Pancreas (tissue), 10 donors: ENCODE data around the gene ARVCF. TPM values are rescaled to one million over a fixed set of nuclear protein-coding genes. Genes with fewer than 3 reads are reported as not detected.
A peak's percentile ranks its signal among the peaks of the same experiment; 100 is the strongest.

Source experiments
- ATAC-seq, 4 donors: fragments of 200-7000 bp; cut with Tn5 transposase; one replicate each; pipeline versions ENCODE4 v1.8.0 to v1.9.1; 2020; ENCODE audit warnings: mild to moderate bottlenecking in 4 of 4, moderate library complexity in 4 of 4
- DNase-seq, 6 donors: peaks; one replicate each; pipeline ENCODE4 v3.0.0-alpha.2; 2020
- FAIRE-seq: peaks from 2 replicates; lab custom pipeline; 2012; peaks lifted over from hg19 to GRCh38; lab: Jason Lieb, UNC
- H3K27ac ChIP-seq, 4 donors: fragments of 200-600 bp; sonication (generic); 1 replicate in 3 of 4; 2 replicates in 1 of 4; pipeline versions ENCODE4 v1.5.0 to v1.8.0; 2020
- H3K27me3 ChIP-seq, 4 donors: fragments of 200-600 bp; one replicate each; pipeline ENCODE4 v1.8.0; 2021
- H3K36me3 ChIP-seq, 3 donors: fragments of 200-600 bp; sonication (generic) in 1 of 3; one replicate each; pipeline versions ENCODE4 v1.5.0 to v1.8.0; 2020 to 2021
- H3K4me1 ChIP-seq, 3 donors: fragments of 200-600 bp; one replicate each; pipeline ENCODE4 v1.8.0; 2021
- H3K4me3 ChIP-seq, 4 donors: fragments of 200-600 bp; sonication (generic) in 2 of 4; one replicate each; pipeline versions ENCODE4 v1.5.0 to v1.8.0; 2020 to 2021
- H3K9me3 ChIP-seq, 4 donors: fragments of 200-600 bp; one replicate each; pipeline ENCODE4 v1.8.0; 2021
- CTCF ChIP-seq, 4 donors: fragments of 200-600 bp; sonication (generic) in 3 of 4; IDR thresholded peaks; one replicate each; pipeline versions ENCODE4 v1.5.0 to v1.8.0; 2021; ENCODE audit warnings: antibody characterized with exemption in 4 of 4
- WGBS, 2 donors: extraction: QIAGEN DNeasy Blood & Tissue Kit; methylation state at CpG; one replicate each; pipeline ENCODE4 v1.1.7; 2013; 5-methylcytosine and 5-hydroxymethylcytosine counted together
- intact Hi-C, 3 donors: fragments of 100-400 bp; cut with DNase I; formaldehyde crosslinking; loops; one replicate each; pipeline versions ENCODE4 v1.11.1 to v1.14.2; 2022
- polyA plus RNA-seq, 2 donors: library from polyadenylated mRNA; stranded (reverse); fragments of 200-250 nt; gene quantifications; one replicate each; pipeline ENCODE4 v1.2.3, GENCODE V29; 2013
- total RNA-seq, 6 donors: library from RNA; stranded (reverse); fragmentation: NEBNext Ultra II Directional in 4 of 6; extraction: Animal tissue kit (Norgen Biotek cat#: 25700) in 4 of 6; gene quantifications; one replicate each; pipeline versions ENCODE4 v1.2.1 to v1.2.4, GENCODE V29; 2021 to 2023
- donor health status: healthy with polysubstance abuse.
- donor health status: DM: no; HTN: no; CAD: no; lungs with moderate emphysema.
- donor health status: DM: no; HTN: no; CAD: no.
- donor health status: control.
- donor health status: control.
- donor health status: Bipolar disorder and iron deficiency.
- donor health status: DM: yes; HTN: yes; CAD: no.
- donor health status: DM: no; HTN: no; CAD: no.
- donor health status: DM: no; HTN: no; CAD: no.
- donor health status: DM: yes; HTN: yes; CAD: no.

Gene ARVCF
- total and polyA plus RNA-seq, 8 donors = 5.0 to 57.8 (median 13.0) TPM

- intact Hi-C loops = no loop called here
- TF ChIP-seq CTCF (IDR thresholded peaks at IDR 0.05) = no peak
- Histone ChIP-seq H3K27ac (no peak overlapping the region), H3K27me3 (no peaks in the 10 kb centered on the region), H3K4me1 (peaks cover 9 to 15% (median 13%) of the 10 kb centered on the region in 3 donors), H3K4me3 (no peak overlapping the region), H3K36me3 (no peaks in the 10 kb centered on the region), H3K9me3 (no peaks in the 10 kb centered on the region)
- FAIRE-seq (no peak), ATAC-seq (no peak), DNase-seq (no peak)
- WGBS, 2 donors = 90 to 91% methylated on average over 10 of the region's 10 CpGs
These were observed 19.5 kb upstream of the ARVCF start for GRCh38 chr22:20036084-20036482.

DNA sequence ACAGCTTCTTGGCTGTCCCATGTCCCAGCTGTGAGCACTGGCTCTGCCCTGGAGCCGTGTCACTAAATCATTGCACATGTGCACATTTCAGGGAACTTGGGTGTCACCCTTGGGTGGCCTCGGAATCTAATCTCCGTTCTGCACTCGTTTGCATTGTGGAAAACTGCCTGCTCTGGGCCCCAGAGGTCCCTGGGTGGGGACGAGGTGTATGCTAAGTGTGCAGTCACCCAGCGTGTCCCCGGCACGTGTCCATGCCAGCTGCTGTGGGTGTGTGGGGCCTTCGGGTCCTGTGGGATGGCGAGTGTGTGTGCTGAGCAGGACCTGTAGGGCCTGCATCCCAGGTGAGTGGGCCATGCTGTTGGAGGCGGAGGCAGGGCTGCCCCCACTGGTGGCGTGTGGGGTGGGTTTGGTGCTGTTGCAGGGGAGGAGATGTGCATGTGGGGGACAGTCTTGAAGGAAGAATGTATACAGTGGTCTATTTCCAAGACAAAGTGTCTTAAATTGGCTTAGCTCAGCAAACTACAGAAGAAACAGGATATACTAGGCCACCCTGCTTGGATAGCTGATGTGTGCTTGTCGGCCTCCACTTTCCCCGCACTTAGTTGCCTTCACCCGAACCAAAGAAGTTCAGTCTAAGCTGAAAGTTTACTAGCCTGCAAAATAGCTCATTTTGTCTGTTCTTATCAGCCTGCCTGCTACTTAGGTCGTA lies 18.9 kb upstream of the ARVCF start:
- Histone ChIP-seq H3K27ac (no peak overlapping the region), H3K36me3 (no peaks in the 10 kb centered on the region), H3K27me3 (no peaks in the 10 kb centered on the region), H3K4me3 (no peak overlapping the region), H3K9me3 (no peaks in the 10 kb centered on the region), H3K4me1 (peaks cover 9 to 15% (median 13%) of the 10 kb centered on the region in 3 donors)
- intact Hi-C loops = no loop called here
- FAIRE-seq (no peak), ATAC-seq (no peak), DNase-seq (peak in 1 of 6 donors; percentile 46)
- TF ChIP-seq CTCF (IDR thresholded peaks at IDR 0.05) = no peak
- 81 to 85% methylated on average over 16 of the region's 16 CpGs for WGBS, 2 donors

DNA sequence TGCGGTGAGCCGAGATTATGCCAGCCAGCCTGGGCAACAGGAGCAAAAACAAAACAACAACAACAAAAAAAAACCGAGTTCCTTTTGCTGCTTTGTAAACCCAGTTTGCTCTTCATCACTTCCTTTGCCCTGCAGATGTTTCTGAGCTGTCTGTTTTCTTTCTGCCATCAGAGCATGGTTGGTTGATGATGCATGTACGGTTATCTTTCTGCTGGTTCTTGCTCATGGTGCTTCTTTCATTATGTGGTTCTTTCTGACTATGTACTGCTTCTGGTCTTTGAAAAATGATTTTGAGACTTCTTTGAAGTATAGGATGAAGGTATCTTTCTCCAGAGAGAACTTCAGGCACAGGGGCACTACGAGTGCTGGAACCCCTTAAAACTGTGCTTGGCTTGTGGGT lies 17.5 kb upstream of the ARVCF start:
- FAIRE-seq (no peak), DNase-seq (no peak), ATAC-seq (no peak)
- H3K4me3 ChIP-seq = no peak overlapping the region
- no peak for TF ChIP-seq CTCF (IDR thresholded peaks at IDR 0.05)
- no peaks in the 10 kb centered on the region for H3K9me3 ChIP-seq
- intact Hi-C loops = no loop called here
- WGBS, 2 donors = 74 to 88% methylated on average over 5 of the region's 5 CpGs
- H3K36me3 ChIP-seq = no peaks in the 10 kb centered on the region
- H3K4me1 ChIP-seq = peaks cover 9 to 15% (median 13%) of the 10 kb centered on the region in 3 donors
- no peaks in the 10 kb centered on the region for H3K27me3 ChIP-seq
- no peak overlapping the region for H3K27ac ChIP-seq

GRCh38 chr22:20033045-20033706 lies 16.6 kb upstream of the ARVCF start:
- peaks cover 9 to 15% (median 13%) of the 10 kb centered on the region in 3 donors for H3K4me1 ChIP-seq
- H3K4me3 ChIP-seq = no peak overlapping the region
- DNase-seq (peak; percentile 53 to 87 (median 68)), FAIRE-seq (no peak), ATAC-seq (peak; percentile 71 to 86 (median 78))
- peak overlapping the region in 2 of 4 donors; percentile 29 to 46 for H3K27ac ChIP-seq
- H3K9me3 ChIP-seq = no peaks in the 10 kb centered on the region
- intact Hi-C loops = no loop called here
- no peaks in the 10 kb centered on the region for H3K27me3 ChIP-seq
- no peak for TF ChIP-seq CTCF (IDR thresholded peaks at IDR 0.05)
- H3K36me3 ChIP-seq = no peaks in the 10 kb centered on the region
- WGBS, 2 donors = 32 to 37% methylated on average over 14 of the region's 14 CpGs
